IMR-90 (cell line): ENCODE results near the gene ANKMY2. TPM values are rescaled to one million over a fixed set of nuclear protein-coding genes. Genes with fewer than 3 reads are reported as not detected.

Experiments
- ATAC-seq: fragments of 200-7000 bp; cut with Tn5 transposase; 2 replicates; pipeline ENCODE4 v1.9.1; 2020; ENCODE audit warnings: low read depth, mild to moderate bottlenecking, moderate library complexity
- BruUV-seq: library from RNA; stranded (reverse); fragments of 400-500 nt; replicated peaks from 2 replicates; lab custom pipeline; 2021; lab: Mats Ljungman, UMichigan
- CTCF ChIA-PET: fragments of 300-600 bp; formaldehyde crosslinking; extraction: SDS; loops from one replicate; lab custom pipeline; 2021; ENCODE audit warnings: antibody characterized with exemption; lab: Yijun Ruan, JAX
- POLR2A ChIA-PET: fragments of 300-600 bp; sonication (Branson Sonifier 250); formaldehyde crosslinking; loops from one replicate; lab custom pipeline; 2022; ENCODE audit warnings: antibody characterized with exemption; ENCODE audit not compliant: unreplicated experiment; lab: Charles Lee
- DNase-seq: peaks from one replicate; pipeline ENCODE4 v3.0.0; 2013
- H2AFZ ChIP-seq: replicated peaks from 2 replicates; pipeline ENCODE3; 2013; ENCODE audit warnings: low read length, mild to moderate bottlenecking; ENCODE audit not compliant: poor library complexity
- H2AK5ac ChIP-seq: 2 replicates; pipeline ENCODE4 v1.6.1; 2013; ENCODE audit warnings: low read depth, low read length, inconsistent platforms
- H2AK9ac ChIP-seq: replicated peaks from 2 replicates; pipeline ENCODE3; 2013; ENCODE audit warnings: mild to moderate bottlenecking, low read depth, low read length, moderate library complexity; ENCODE audit not compliant: poor library complexity
- H2BK120ac ChIP-seq: 2 replicates; pipeline ENCODE4 v1.6.1; 2013; ENCODE audit warnings: low read depth, low read length, inconsistent platforms
- H2BK15ac ChIP-seq: 3 replicates; pipeline ENCODE4 v1.6.1; 2013; ENCODE audit warnings: low read depth, low read length, inconsistent platforms
- H2BK20ac ChIP-seq: 2 replicates; pipeline ENCODE4 v1.6.1; 2013; ENCODE audit warnings: low read depth, mild to moderate bottlenecking, inconsistent platforms, low read length, moderate library complexity
- H2BK5ac ChIP-seq: 2 replicates; pipeline ENCODE4 v1.6.1; 2013; ENCODE audit warnings: mild to moderate bottlenecking, low read depth, low read length, inconsistent platforms; ENCODE audit not compliant: poor library complexity, severe bottlenecking
- H3K14ac ChIP-seq: replicated peaks from 2 replicates; pipeline ENCODE4 v1.6.1; 2013; ENCODE audit warnings: low read depth, low read length, inconsistent platforms
- H3K18ac ChIP-seq: 2 replicates; pipeline ENCODE4 v1.6.1; 2013; ENCODE audit warnings: low read depth, low read length, control low read depth
- H3K23ac ChIP-seq: 2 replicates; pipeline ENCODE4 v1.6.1; 2013; ENCODE audit warnings: low read depth, low read length, inconsistent platforms
- H3K27ac ChIP-seq: 2 replicates; pipeline ENCODE4 v1.5.1; 2013; ENCODE audit warnings: mild to moderate bottlenecking, control low read depth, low read length; ENCODE audit not compliant: insufficient read depth
- H3K27me3 ChIP-seq: 2 replicates; pipeline ENCODE4 v1.6.1; 2013; ENCODE audit warnings: low read length; ENCODE audit not compliant: control insufficient read depth, insufficient read depth
- H3K36me3 ChIP-seq: 2 replicates; pipeline ENCODE4 v1.6.1; 2013; ENCODE audit warnings: low read length, mixed read lengths; ENCODE audit not compliant: control insufficient read depth, insufficient read depth
- H3K4ac ChIP-seq: 2 replicates; pipeline ENCODE4 v1.6.1; 2013; ENCODE audit warnings: low read depth, low read length, inconsistent platforms
- H3K4me1 ChIP-seq: 2 replicates; pipeline ENCODE4 v1.6.1; 2013; ENCODE audit warnings: low read length, mixed read lengths; ENCODE audit not compliant: control insufficient read depth, insufficient read depth
- H3K4me2 ChIP-seq: 2 replicates; pipeline ENCODE4 v1.6.1; 2013; ENCODE audit warnings: low read depth, mild to moderate bottlenecking, control low read depth, low read length, moderate library complexity
- H3K4me3 ChIP-seq: 2 replicates; pipeline ENCODE4 v1.5.1; 2013; ENCODE audit warnings: low read depth, mild to moderate bottlenecking, control low read depth, low read length, moderate library complexity; ENCODE audit not compliant: insufficient read depth
- H3K56ac ChIP-seq: 2 replicates; pipeline ENCODE4 v1.6.1; 2013; ENCODE audit warnings: low read length, inconsistent platforms; ENCODE audit not compliant: insufficient read depth; ENCODE audit errors: extremely low read depth
- H3K79me1 ChIP-seq, 2 experiments: 2 replicates each; pipeline ENCODE4 v1.6.1; 2013; ENCODE audit warnings: low read length in 2 of 2, inconsistent platforms in 1 of 2, low read depth in 1 of 2
- H3K9ac ChIP-seq: 2 replicates; pipeline ENCODE4 v1.6.1; 2013; ENCODE audit warnings: low read depth, low read length, control low read depth
- H3K9me1 ChIP-seq: 2 replicates; pipeline ENCODE4 v1.6.1; 2013; ENCODE audit warnings: low read length, inconsistent platforms; ENCODE audit not compliant: insufficient read depth
- H3K9me3 ChIP-seq: 2 replicates; pipeline ENCODE4 v1.6.1; 2013; ENCODE audit warnings: low read length; ENCODE audit not compliant: control insufficient read depth, insufficient read depth
- H4K20me1 ChIP-seq: 2 replicates; pipeline ENCODE4 v1.6.1; 2013; ENCODE audit warnings: low read length, inconsistent platforms; ENCODE audit not compliant: insufficient read depth
- H4K5ac ChIP-seq: 2 replicates; pipeline ENCODE4 v1.6.1; 2013; ENCODE audit warnings: mild to moderate bottlenecking, low read depth, low read length, control low read depth
- H4K8ac ChIP-seq, 2 experiments: 2 replicates each; pipeline ENCODE4 v1.6.1; 2013; ENCODE audit warnings: low read depth in 2 of 2, low read length in 2 of 2, control low read depth in 1 of 2, inconsistent platforms in 1 of 2
- H4K91ac ChIP-seq: 2 replicates; pipeline ENCODE4 v1.6.1; 2013; ENCODE audit warnings: low read depth, low read length, inconsistent platforms; ENCODE audit not compliant: insufficient read depth
- BHLHE40 ChIP-seq: fragments of 150-350 bp; IDR thresholded peaks from 2 replicates; pipeline ENCODE4 v1.6.1; 2016; ENCODE audit warnings: mild to moderate bottlenecking, low read depth, low read length
- CEBPB ChIP-seq: IDR thresholded peaks from 2 replicates; pipeline ENCODE4 v1.6.1; 2012; ENCODE audit warnings: low read depth, low read length, improper control_type of control experiment
- CHD1 ChIP-seq: IDR thresholded peaks from 2 replicates; pipeline ENCODE4 v1.6.1; 2012; ENCODE audit warnings: low read depth, low read length, improper control_type of control experiment
- CTCF ChIP-seq: conservative IDR thresholded peaks from 2 replicates; pipeline ENCODE4 v1.5.1; 2012; ENCODE audit warnings: mild to moderate bottlenecking, low read depth, low read length, improper control_type of control experiment
- ELK1 ChIP-seq: fragments of 150-350 bp; IDR thresholded peaks from 2 replicates; pipeline ENCODE4 v1.6.1; 2016; ENCODE audit warnings: low read depth, mild to moderate bottlenecking, low read length, moderate library complexity, borderline replicate concordance
- FOS ChIP-seq: fragments of 150-350 bp; IDR thresholded peaks from 2 replicates; pipeline ENCODE4 v1.6.1; 2016; ENCODE audit warnings: low read depth, low read length
- MAFK ChIP-seq: IDR thresholded peaks from 2 replicates; pipeline ENCODE4 v1.6.1; 2012; ENCODE audit warnings: low read depth, low read length, improper control_type of control experiment
- MAZ ChIP-seq: IDR thresholded peaks from 2 replicates; pipeline ENCODE4 v1.6.1; 2012; ENCODE audit warnings: low read depth, mild to moderate bottlenecking, low read length, improper control_type of control experiment, moderate library complexity, borderline replicate concordance
- MXI1 ChIP-seq: IDR thresholded peaks from 2 replicates; pipeline ENCODE4 v1.6.1; 2012; ENCODE audit warnings: low read depth, mild to moderate bottlenecking, low read length, moderate library complexity, borderline replicate concordance
- NFE2L2 ChIP-seq: fragments of 150-350 bp; IDR thresholded peaks from 2 replicates; pipeline ENCODE4 v1.6.1; 2016; ENCODE audit warnings: low read depth, mild to moderate bottlenecking, low read length
- POLR2A ChIP-seq: IDR thresholded peaks from 2 replicates; pipeline ENCODE4 v1.6.1; 2012; ENCODE audit warnings: mild to moderate bottlenecking, low read depth, low read length
- RAD21 ChIP-seq: IDR thresholded peaks from 2 replicates; pipeline ENCODE4 v1.6.1; 2012; ENCODE audit warnings: low read length, improper control_type of control experiment
- RCOR1 ChIP-seq: IDR thresholded peaks from 2 replicates; pipeline ENCODE4 v1.6.1; 2012; ENCODE audit warnings: mild to moderate bottlenecking, low read length, improper control_type of control experiment; ENCODE audit not compliant: insufficient replicate concordance
- RFX5 ChIP-seq: IDR thresholded peaks from 2 replicates; pipeline ENCODE4 v1.8.0; 2012; ENCODE audit warnings: low read depth, mild to moderate bottlenecking, low read length, moderate library complexity
- SMC3 ChIP-seq: fragments of 150-350 bp; IDR thresholded peaks from 2 replicates; pipeline ENCODE4 v1.6.1; 2016; ENCODE audit warnings: low read depth, mild to moderate bottlenecking, antibody characterized with exemption, low read length, moderate library complexity
- USF2 ChIP-seq: fragments of 150-350 bp; IDR thresholded peaks from 2 replicates; pipeline ENCODE4 v1.6.1; 2017; ENCODE audit warnings: mild to moderate bottlenecking, antibody characterized with exemption, low read length, low read depth
- WGBS, 2 experiments: methylation state at CpG; one replicate each; pipeline versions ENCODE4 v1.1.5 to v1.1.7; 2013; ENCODE audit warnings: missing lambda C conversion rate in 2 of 2; ENCODE audit not compliant: insufficient read length in 1 of 2; ENCODE audit errors: extremely low coverage in 2 of 2; 5-methylcytosine and 5-hydroxymethylcytosine counted together
- dilution Hi-C: fragments of 300-500 bp; cut with HindIII; formaldehyde crosslinking; loops from one replicate; pipeline ENCODE4 v1.14.3; 2018; ENCODE audit warnings: low sequenced_read_pairs; ENCODE audit not compliant: unreplicated experiment
- in situ Hi-C: fragments of 300-500 bp; cut with MboI; formaldehyde crosslinking; loops from 3 replicates; pipeline ENCODE4 v1.14.3; 2019; ENCODE audit warnings: low sequenced_read_pairs, inconsistent platforms, mixed read lengths
- intact Hi-C: fragments of 100-400 bp; cut with micrococcal nuclease; formaldehyde crosslinking; loops from 2 replicates; pipeline ENCODE4 v1.10.0; 2022
- polyA plus RNA-seq, 3 experiments: library from polyadenylated mRNA; depleted of rRNA; stranded (reverse); fragments of >200 nt; gene quantifications; 2 replicates each; pipeline ENCODE4 v1.2.3, GENCODE V29; 2012; ENCODE audit warnings: low replicate concordance in 1 of 3
- total RNA-seq: library from RNA; depleted of rRNA; stranded (reverse); fragments of >200 nt; gene quantifications from 2 replicates; pipeline ENCODE4 v1.2.3, GENCODE V29; 2012

The ANKMY2 gene
- total and polyA plus RNA-seq, 2 of the 4 experiments (the other 2 are of a cell fraction) = 19.5 to 41.9 TPM

- TF ChIP-seq ELK1 (no peak), RAD21 (no peak), NFE2L2 (no peak), CEBPB (no peak), USF2 (no peak), RFX5 (no peak), FOS (no peak), POLR2A (no peak), MAFK (no peak), CHD1 (no peak), RCOR1 (no peak), SMC3 (no peak), BHLHE40 (no peak), MAZ (no peak), CTCF (no peak), MXI1 (no peak)
- Histone ChIP-seq H2AFZ (no peak overlapping the region), H2AK5ac (no peak overlapping the region), H4K20me1 (peaks cover 18% of the 10 kb centered on the region; the same call in 1 of the 2 replicates), H2BK20ac (no peak overlapping the region), H3K9me3 (no peaks in the 10 kb centered on the region), H3K14ac (no peak overlapping the region), H3K27me3 (no peaks in the 10 kb centered on the region), H3K23ac (no peak overlapping the region; the same call in 1 of the 2 replicates), H3K9ac (no peak overlapping the region), H3K36me3 (no peaks in the 10 kb centered on the region), H3K4me3 (no peak overlapping the region), H3K9me1 (peaks cover 10% of the 10 kb centered on the region), H2BK15ac (no peak overlapping the region), H3K79me1 (peaks cover 20 to 59% of the 10 kb centered on the region in 2 experiments), H2BK120ac (no peak overlapping the region), H2BK5ac (no peak overlapping the region), H4K8ac (no peak overlapping the region), H3K27ac (no peak overlapping the region), H3K56ac (no peak overlapping the region), H3K4ac (no peak overlapping the region), H3K18ac (no peak overlapping the region), H2AK9ac (no peak overlapping the region), H4K91ac (no peak overlapping the region), H3K4me1 (peaks cover 4% of the 10 kb centered on the region), H4K5ac (no peak overlapping the region), H3K4me2 (no peak overlapping the region)
- intact Hi-C loops (no loop called here), dilution Hi-C loops (no loop called here), in situ Hi-C loops (no loop called here)
- no CpG with 5 or more reads among the region's 2 CpGs for WGBS, 2 experiments
- no TSS peak for BruUV-seq
- ATAC-seq (no peak), DNase-seq (no peak)
- POLR2A ChIA-PET = no interaction called here
- CTCF ChIA-PET = no interaction called here
These were observed 4.7 kb upstream of the ANKMY2 start for GRCh38 chr7:16650266-16650665.
